ENCODE measurements around the gene WDHD1. TPM values are rescaled to one million over a fixed set of nuclear protein-coding genes. Genes with fewer than 3 reads are reported as not detected.
"Not testable (repeated sequence)": the region's sequence is repeated elsewhere in the genome, so short reads cannot be mapped to it uniquely, and the experiment has no call there.

The WDHD1 gene
- total and polyA plus RNA-seq, 4 experiments from 2014 or later = 1.4 to 4.1 (median 3.6) TPM

- Histone ChIP-seq H3K4me3 (ENCODE audit: low read length in 2 of 2) (peak overlapping the region in 1 of 2 donors; percentile 70), H3K4me1 (ENCODE audit: insufficient read depth, low read length) (peaks cover 47% of the 10 kb centered on the region), H3K27me3 (ENCODE audit: insufficient read depth, low read length) (no peaks in the 10 kb centered on the region), H3K27ac (ENCODE audit: low read depth, low read length) (no peak overlapping the region), H3K36me3 (ENCODE audit: insufficient read depth, low read length) (no peaks in the 10 kb centered on the region), H3K9me3 (ENCODE audit: control insufficient read depth in 1 of 2, low read length in 2 of 2) (no peaks in the 10 kb centered on the region)
- H3K4me1 Mint-ChIP-seq = peaks cover 37 to 56% (median 44%) of the 10 kb centered on the region in 4 donors
- CTCF ChIA-PET (ENCODE audit: partially characterized antibody) = interaction anchor here (3.7 kb wide), 1 partner anchor 23 kb away, joined by 24 read pairs; the partner anchor contains the start of gene MAPK1IP1L
- DNase-seq = no peak
- POLR2A ChIA-PET (ENCODE audit: partially characterized antibody) = interaction anchor here (0.7 to 3.4 kb wide), 2 partner anchors 23 to 438 kb away, joined by 3 to 62 read pairs; partner anchors contain the start of gene MAPK1IP1L
- H3K36me3 Mint-ChIP-seq = peaks cover 0 to 16% of the 10 kb centered on the region in 2 donors
- peak overlapping the region; percentile 87 to 95 (median 94) for H3K4me3 Mint-ChIP-seq
- peak overlapping the region in 6 of 7 donors; percentile 87 to 98 (median 96) for H3K27ac Mint-ChIP-seq
- intact Hi-C loops (cut with micrococcal nuclease) = no loop called here
- H3K27me3 Mint-ChIP-seq = no peaks in the 10 kb centered on the region
- no peaks in the 10 kb centered on the region for H3K9me3 Mint-ChIP-seq
These were observed 1.6 kb upstream of the WDHD1 start for GRCh38 chr14:55028476-55028875.

- no peak for DNase-seq
- peaks cover 47% of the 10 kb centered on the region for H3K4me1 ChIP-seq (ENCODE audit: insufficient read depth, low read length)
- no peaks in the 10 kb centered on the region for H3K27me3 ChIP-seq (ENCODE audit: insufficient read depth, low read length)
- ChIA-PET CTCF (ENCODE audit: partially characterized antibody) (interaction anchor here (3.7 kb wide), 1 partner anchor 23 kb away, joined by 24 read pairs; the partner anchor contains the start of gene MAPK1IP1L), POLR2A (ENCODE audit: partially characterized antibody) (interaction anchor here (0.7 to 3.4 kb wide), 2 partner anchors 24 to 437 kb away, joined by 3 to 62 read pairs; partner anchors contain the start of gene MAPK1IP1L)
- Mint-ChIP-seq H3K4me1 (peaks cover 37 to 56% (median 44%) of the 10 kb centered on the region in 4 donors), H3K27ac (peak overlapping the region; percentile 87 to 98 (median 96)), H3K27me3 (no peaks in the 10 kb centered on the region), H3K4me3 (peak overlapping the region; percentile 87 to 95 (median 94)), H3K9me3 (no peaks in the 10 kb centered on the region), H3K36me3 (peaks cover 0 to 14% of the 10 kb centered on the region in 2 donors)
- no peaks in the 10 kb centered on the region for H3K36me3 ChIP-seq (ENCODE audit: insufficient read depth, low read length)
- peak overlapping the region; percentile 70 to 87 for H3K4me3 ChIP-seq (ENCODE audit: low read length in 2 of 2)
- H3K27ac ChIP-seq (ENCODE audit: low read depth, low read length) = peak overlapping the region; percentile 89
- no peaks in the 10 kb centered on the region for H3K9me3 ChIP-seq (ENCODE audit: control insufficient read depth in 1 of 2, low read length in 2 of 2)
- intact Hi-C loops (cut with micrococcal nuclease) = no loop called here
These were observed 1.2 kb upstream of the WDHD1 start for GRCh38 chr14:55028066-55028465.

GRCh38 chr14:55026441-55026792 lies 482 bp downstream of the WDHD1 start:
- intact Hi-C loops (cut with micrococcal nuclease) = loop anchor here (2.0 kb wide), 2 partner anchors 124 to 462 kb away; partner anchors contain the start of gene GCH1

GRCh38 chr14:55025948-55026347 lies 951 bp downstream of the WDHD1 start:
- POLR2A ChIA-PET (ENCODE audit: partially characterized antibody) = interaction anchor here (1.5 to 3.4 kb wide), 3 partner anchors 26 to 555 kb away, joined by 3 to 62 read pairs (median 12); partner anchors contain the start of genes GCH1 and MAPK1IP1L
- H3K4me3 Mint-ChIP-seq = peak overlapping the region; percentile 87 to 95 (median 94)
- peak overlapping the region; percentile 89 for H3K27ac ChIP-seq (ENCODE audit: low read depth, low read length)
- H3K27ac Mint-ChIP-seq = peak overlapping the region; percentile 70 to 98 (median 95)
- H3K4me3 ChIP-seq (ENCODE audit: low read length in 2 of 2) = peak overlapping the region in 1 of 2 donors; percentile 62
- peaks cover 40% of the 10 kb centered on the region for H3K4me1 ChIP-seq (ENCODE audit: insufficient read depth, low read length)
- no peak for DNase-seq
- no peaks in the 10 kb centered on the region for H3K36me3 ChIP-seq (ENCODE audit: insufficient read depth, low read length)
- no peaks in the 10 kb centered on the region for H3K9me3 Mint-ChIP-seq
- peaks cover 0 to 9% of the 10 kb centered on the region in 2 donors for H3K36me3 Mint-ChIP-seq
- CTCF ChIA-PET (ENCODE audit: partially characterized antibody) = interaction anchor here (1.6 to 2.1 kb wide), 4 partner anchors 10 to 420 kb away, joined by 4 to 16 read pairs (median 6); partner anchors contain the start of gene MAPK1IP1L
- intact Hi-C loops (cut with micrococcal nuclease) = loop anchor here (2.0 kb wide), 2 partner anchors 123 to 461 kb away; partner anchors contain the start of gene GCH1
- peaks cover 33 to 48% (median 38%) of the 10 kb centered on the region in 4 donors for H3K4me1 Mint-ChIP-seq
- H3K9me3 ChIP-seq (ENCODE audit: control insufficient read depth in 1 of 2, low read length in 2 of 2) = no peaks in the 10 kb centered on the region
- no peaks in the 10 kb centered on the region for H3K27me3 ChIP-seq (ENCODE audit: insufficient read depth, low read length)
- no peaks in the 10 kb centered on the region for H3K27me3 Mint-ChIP-seq

More at GRCh38 chr14:55026441-55026792, 482 bp downstream of the WDHD1 start:
- Histone ChIP-seq H3K4me1 (ENCODE audit: insufficient read depth, low read length) (peaks cover 44% of the 10 kb centered on the region), H3K4me3 (ENCODE audit: low read length in 2 of 2) (peak overlapping the region; percentile 62 to 70), H3K27me3 (ENCODE audit: insufficient read depth, low read length) (no peaks in the 10 kb centered on the region), H3K36me3 (ENCODE audit: insufficient read depth, low read length) (no peaks in the 10 kb centered on the region), H3K9me3 (ENCODE audit: control insufficient read depth in 1 of 2, low read length in 2 of 2) (no peaks in the 10 kb centered on the region), H3K27ac (ENCODE audit: low read depth, low read length) (peak overlapping the region; percentile 89)
- POLR2A ChIA-PET (ENCODE audit: partially characterized antibody) = interaction anchor here (0.6 to 3.4 kb wide), 15 partner anchors 11 to 1874 kb away, joined by 3 to 62 read pairs (median 4); partner anchors contain the start of genes GCH1, MAPK1IP1L, SAMD4A and TMEM260
- Mint-ChIP-seq H3K27ac (peak overlapping the region; percentile 87 to 98 (median 96)), H3K36me3 (peaks cover 0 to 12% of the 10 kb centered on the region in 2 donors), H3K9me3 (no peaks in the 10 kb centered on the region), H3K27me3 (no peaks in the 10 kb centered on the region), H3K4me1 (peaks cover 37 to 53% (median 42%) of the 10 kb centered on the region in 4 donors), H3K4me3 (peak overlapping the region; percentile 87 to 95 (median 94))
- CTCF ChIA-PET (ENCODE audit: partially characterized antibody) = interaction anchor here (1.0 to 2.1 kb wide), 7 partner anchors 11 to 420 kb away, joined by 3 to 16 read pairs (median 6); partner anchors contain the start of gene MAPK1IP1L
- no peak for DNase-seq

- H3K36me3 ChIP-seq (ENCODE audit: insufficient read depth, low read length); H3K27me3 ChIP-seq (ENCODE audit: insufficient read depth, low read length); H3K27ac ChIP-seq (ENCODE audit: low read depth, low read length); DNase-seq; H3K9me3 Mint-ChIP-seq; POLR2A ChIA-PET (ENCODE audit: partially characterized antibody); H3K9me3 ChIP-seq (ENCODE audit: control insufficient read depth in 1 of 2, low read length in 2 of 2); H3K27me3 Mint-ChIP-seq; intact Hi-C loops (cut with micrococcal nuclease); H3K4me3 Mint-ChIP-seq; H3K4me3 ChIP-seq (ENCODE audit: low read length in 2 of 2); H3K36me3 Mint-ChIP-seq: not testable (repeated sequence)
- H3K4me1 ChIP-seq (ENCODE audit: insufficient read depth, low read length) = peaks cover 30% of the 10 kb centered on the region
- H3K27ac Mint-ChIP-seq = peak overlapping the region in 1 of 7 donors; percentile 8
- CTCF ChIA-PET (ENCODE audit: partially characterized antibody) = interaction anchor here (1.5 to 3.2 kb wide), 2 partner anchors 15 to 27 kb away, joined by 5 to 11 read pairs; partner anchors contain the start of gene MAPK1IP1L
- H3K4me1 Mint-ChIP-seq = peaks cover 27 to 41% (median 31%) of the 10 kb centered on the region in 4 donors
These were observed 2.5 kb downstream of the WDHD1 start for GRCh38 chr14:55024365-55024764.

- intact Hi-C loops (cut with micrococcal nuclease) = no loop called here
- Histone ChIP-seq H3K4me3 (ENCODE audit: low read length in 2 of 2) (no peak overlapping the region), H3K4me1 (ENCODE audit: insufficient read depth, low read length) (no peaks in the 10 kb centered on the region), H3K9me3 (ENCODE audit: control insufficient read depth in 1 of 2, low read length in 2 of 2) (no peaks in the 10 kb centered on the region), H3K36me3 (ENCODE audit: insufficient read depth, low read length) (no peaks in the 10 kb centered on the region), H3K27ac (ENCODE audit: low read depth, low read length) (no peak overlapping the region), H3K27me3 (ENCODE audit: insufficient read depth, low read length) (no peaks in the 10 kb centered on the region)
- DNase-seq = no peak
- ChIA-PET POLR2A (ENCODE audit: partially characterized antibody) (no interaction called here), CTCF (ENCODE audit: partially characterized antibody) (no interaction called here)
- Mint-ChIP-seq H3K27me3 (no peaks in the 10 kb centered on the region), H3K9me3 (no peaks in the 10 kb centered on the region), H3K4me3 (no peak overlapping the region), H3K36me3 (no peaks in the 10 kb centered on the region), H3K4me1 (peaks cover 0 to 4% (median under 1%) of the 10 kb centered on the region in 4 donors), H3K27ac (peak overlapping the region in 2 of 7 donors; percentile 19 to 74)
These were observed 6.8 kb downstream of the WDHD1 start for GRCh38 chr14:55019968-55020554.

GRCh38 chr14:55015006-55015405 lies 11.9 kb downstream of the WDHD1 start:
- H3K4me3 ChIP-seq (ENCODE audit: low read length in 2 of 2) = no peak overlapping the region
- intact Hi-C loops (cut with micrococcal nuclease) = no loop called here
- Mint-ChIP-seq H3K4me1 (peaks cover 0 to 2% (median 0%) of the 10 kb centered on the region in 4 donors), H3K4me3 (no peak overlapping the region), H3K27ac (no peak overlapping the region), H3K36me3 (peaks cover 11 to 13% of the 10 kb centered on the region in 2 donors), H3K27me3 (no peaks in the 10 kb centered on the region), H3K9me3 (no peaks in the 10 kb centered on the region)
- no peaks in the 10 kb centered on the region for H3K4me1 ChIP-seq (ENCODE audit: insufficient read depth, low read length)
- DNase-seq = no peak
- H3K27ac ChIP-seq (ENCODE audit: low read depth, low read length) = no peak overlapping the region
- no peaks in the 10 kb centered on the region for H3K36me3 ChIP-seq (ENCODE audit: insufficient read depth, low read length)
- ChIA-PET CTCF (ENCODE audit: partially characterized antibody) (interaction anchor here (2.1 kb wide), 1 partner anchor 12 kb away, joined by 6 read pairs; the partner anchor contains the start of genes SOCS4 and WDHD1), POLR2A (ENCODE audit: partially characterized antibody) (interaction anchor here (1.7 kb wide), 1 partner anchor 12 kb away, joined by 9 read pairs; the partner anchor contains the start of genes SOCS4 and WDHD1)
- no peaks in the 10 kb centered on the region for H3K9me3 ChIP-seq (ENCODE audit: control insufficient read depth in 1 of 2, low read length in 2 of 2)
- no peaks in the 10 kb centered on the region for H3K27me3 ChIP-seq (ENCODE audit: insufficient read depth, low read length)

All from CD4-positive, alpha-beta memory T cell (primary cell).